A549 (cell line): Measurements from ENCODE around the gene PDE7B. TPM values are rescaled to one million over a fixed set of nuclear protein-coding genes. Genes with fewer than 3 reads are reported as not detected.
A peak's percentile ranks its signal among the peaks of the same experiment; 100 is the strongest.

Experiments
- ATAC-seq, 2 experiments: fragments of 200-7000 bp in 1 of 2; fragments of >200 bp in 1 of 2; cut with Nextera tagmentation in 1 of 2; cut with Tn5 transposase in 1 of 2; 3 replicates each; pipeline versions ENCODE4 v1.8.0 to v1.9.1; 2018 to 2020; ENCODE audit warnings: mild to moderate bottlenecking in 1 of 2, moderate library complexity in 1 of 2
- CTCF ChIA-PET: fragments of 300-600 bp; sonication (Branson Sonifier 250); formaldehyde crosslinking; extraction: SDS; loops from one replicate; lab custom pipeline; 2021; ENCODE audit warnings: antibody characterized with exemption, inconsistent platforms; lab: Yijun Ruan, JAX
- POLR2A ChIA-PET: fragments of 350-600 bp; formaldehyde crosslinking; extraction: SDS; loops from one replicate; lab custom pipeline; 2021; ENCODE audit warnings: antibody characterized with exemption, inconsistent platforms; lab: Yijun Ruan, JAX
- DNase-seq, 2 experiments: peaks; one replicate each; pipeline versions ENCODE4 v3.0.0 to v3.0.0-alpha.2; 2011 to 2016; ENCODE audit warnings: low read depth in 1 of 2, low spot score in 1 of 2
- FAIRE-seq: peaks from 2 replicates; lab custom pipeline; 2011; peaks lifted over from hg19 to GRCh38; lab: Jason Lieb, UNC
- H3K27ac ChIP-seq, 2 experiments: fragments of >200 bp; sonication (Bioruptor Twin); formaldehyde crosslinking; 3 replicates each; pipeline ENCODE4 v1.5.1; 2016 to 2017
- H3K4me1 ChIP-seq: fragments of >200 bp; sonication (Bioruptor Twin); formaldehyde crosslinking; 3 replicates; pipeline ENCODE4 v1.6.1; 2016
- H3K4me2 ChIP-seq: fragments of >200 bp; sonication (Bioruptor Twin); formaldehyde crosslinking; 3 replicates; pipeline ENCODE4 v1.6.1; 2016
- H3K4me3 ChIP-seq: fragments of >200 bp; sonication (Bioruptor Twin); formaldehyde crosslinking; 3 replicates; pipeline ENCODE4 v1.5.1; 2016
- H3K9me3 ChIP-seq: fragments of >200 bp; sonication (Bioruptor Twin); formaldehyde crosslinking; 3 replicates; pipeline ENCODE4 v1.6.1; 2016
- CEBPB ChIP-seq, 2 experiments: fragments of >200 bp in 1 of 2; sonication (Bioruptor Twin) in 1 of 2; formaldehyde crosslinking in 1 of 2; IDR thresholded peaks; 2 replicates each; pipeline ENCODE4 v1.6.1; 2012 to 2016
- EHF ChIP-seq: fragments of 250-450 bp; sonication (Bioruptor Pico); IDR thresholded peaks from 2 replicates; pipeline ENCODE4 v1.5.0; 2020; ENCODE audit warnings: mild to moderate bottlenecking
- FOSL2 ChIP-seq, 2 experiments: fragments of 450-650 bp in 1 of 2; fragments of >200 bp in 1 of 2; sonication (Bioruptor Twin) in 1 of 2; formaldehyde crosslinking; IDR thresholded peaks; 2 replicates each; pipeline versions ENCODE4 v1.5.0 to v1.6.1; 2016 to 2020; ENCODE audit warnings: mild to moderate bottlenecking in 1 of 2, moderate library complexity in 1 of 2
- GATA3 ChIP-seq: IDR thresholded peaks from 2 replicates; pipeline ENCODE4 v1.6.1; 2012; ENCODE audit warnings: borderline replicate concordance
- HOXB13 ChIP-seq: fragments of 250-450 bp; sonication (Bioruptor Pico); IDR thresholded peaks from 2 replicates; pipeline ENCODE4 v1.5.0; 2020; ENCODE audit warnings: low read depth, mild to moderate bottlenecking, moderate library complexity
- JUNB ChIP-seq: fragments of >200 bp; sonication (Bioruptor Twin); formaldehyde crosslinking; IDR thresholded peaks from 2 replicates; pipeline ENCODE4 v1.6.1; 2016
- KDM1A ChIP-seq: fragments of 200-600 bp; sonication (generic); IDR thresholded peaks from 2 replicates; pipeline ENCODE4 v1.6.1; 2016; ENCODE audit warnings: low read depth, mild to moderate bottlenecking
- KDM5A ChIP-seq: fragments of 200-600 bp; sonication (generic); IDR thresholded peaks from 2 replicates; pipeline ENCODE4 v1.6.1; 2016; ENCODE audit warnings: antibody characterized with exemption, mild to moderate bottlenecking
- MAZ ChIP-seq: fragments of 150-350 bp; IDR thresholded peaks from 2 replicates; pipeline ENCODE4 v1.6.1; 2014; ENCODE audit warnings: antibody characterized with exemption, low read depth, low read length, borderline replicate concordance
- MYC ChIP-seq: IDR thresholded peaks from 2 replicates; pipeline ENCODE4 v1.6.1; 2012; ENCODE audit warnings: mild to moderate bottlenecking, inconsistent platforms, low read length, improper control_type of control experiment, borderline replicate concordance
- NPAS2 ChIP-seq: fragments of 250-450 bp; sonication (Bioruptor Pico); IDR thresholded peaks from 2 replicates; pipeline ENCODE4 v1.8.0; 2022; ENCODE audit warnings: mild to moderate bottlenecking, moderate library complexity, borderline replicate concordance
- POLR2AphosphoS2 ChIP-seq: conservative IDR thresholded peaks from 2 replicates; pipeline ENCODE4 v1.6.1; 2012; ENCODE audit warnings: low read length, improper control_type of control experiment, inconsistent platforms
- ZSCAN20 ChIP-seq: fragments of 250-450 bp; sonication (Bioruptor Pico); IDR thresholded peaks from 2 replicates; pipeline ENCODE4 v1.8.0; 2022; ENCODE audit warnings: mild to moderate bottlenecking, moderate library complexity
- WGBS: methylation state at CpG from one replicate; pipeline ENCODE4 v1.1.6; 2017; ENCODE audit errors: missing lambda C conversion rate; 5-methylcytosine and 5-hydroxymethylcytosine counted together
- polyA plus RNA-seq, 4 experiments: library from polyadenylated mRNA; depleted of rRNA in 3 of 4; stranded (reverse); fragments of >200 nt; fragmentation: RNase III in 1 of 4; extraction: RNeasy Plus Mini Kit Qiagen cat#74134 plus additional on column Dnase treatment in 1 of 4; gene quantifications; 2 replicates in 3 of 4; 3 replicates in 1 of 4; pipeline ENCODE4 v1.2.3, GENCODE V29; 2011 to 2017
- TF ChIP-seq, protein P1 (sequence below): fragments of 200-600 bp; sonication (generic); IDR thresholded peaks from 2 replicates; pipeline ENCODE4 v1.6.1; 2016; ENCODE audit warnings: antibody characterized with exemption, mild to moderate bottlenecking, moderate library complexity
- TF ChIP-seq, protein P2 (sequence below): fragments of 250-450 bp; sonication (Bioruptor Pico); IDR thresholded peaks from 2 replicates; pipeline ENCODE4 v1.5.0; 2021; ENCODE audit warnings: mild to moderate bottlenecking, moderate library complexity, borderline replicate concordance

Gene PDE7B
- polyA plus RNA-seq, 2 of the 4 experiments (the other 2 are of a cell fraction) = 6.6 to 13.8 TPM

DNA sequence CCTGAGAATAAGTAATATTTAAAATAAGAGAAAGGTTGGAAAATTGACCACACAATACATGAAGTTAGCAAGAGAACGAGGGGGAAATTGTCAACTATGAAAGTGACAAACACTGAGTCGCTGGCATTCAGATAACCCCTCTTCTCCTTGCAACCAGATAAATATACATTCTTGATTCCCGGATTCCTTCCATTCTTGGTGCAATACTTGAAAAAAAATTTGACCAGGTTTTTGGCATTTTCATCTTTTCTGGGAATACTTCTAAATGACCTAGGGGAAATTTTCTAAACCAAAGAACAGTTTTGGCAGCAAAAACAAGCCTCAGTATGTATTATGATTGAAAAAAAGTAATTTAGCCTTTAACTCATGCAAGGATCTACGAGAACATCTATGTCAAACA, 164.0 kb downstream of the PDE7B start:
- Histone ChIP-seq H3K4me3 (peak overlapping the region; percentile 13; the same call in 2 of the 3 replicates), H3K4me2 (peak overlapping the region; percentile 79), H3K9me3 (no peaks in the 10 kb centered on the region), H3K4me1 (peaks cover 68% of the 10 kb centered on the region), H3K27ac (peak overlapping the region; percentile 91 to 92)
- CTCF ChIA-PET = interaction anchor here (0.9 to 1.5 kb wide), 3 partner anchors 15 to 480 kb away, joined by 3 to 4 read pairs (median 3); no protein-coding TSS in a partner anchor
- ATAC-seq (peak in 1 of 2 experiments; percentile 35; a peak in 3 of 6 replicates), DNase-seq (peak in 1 of 2 experiments; percentile 52), FAIRE-seq (no peak)
- POLR2A ChIA-PET = interaction anchor here (0.7 to 2.0 kb wide), 11 partner anchors 11 to 478 kb away, joined by 3 to 13 read pairs (median 3); partner anchors contain the start of gene PDE7B
- no peak for TF ChIP-seq MYC
- TF ChIP-seq JUNB = no peak
- TF ChIP-seq FOSL2 (IDR thresholded peaks at IDR 0.05) = no peak
- TF ChIP-seq FOSL2 (CRISPR knock-in tag; IDR thresholded peaks at IDR 0.05) = no peak
- TF ChIP-seq POLR2AphosphoS2 = no peak
- no peak for TF ChIP-seq CEBPB (IDR thresholded peaks at IDR 0.05)
- 10% methylated on average over 4 of the region's 4 CpGs for WGBS

DNA sequence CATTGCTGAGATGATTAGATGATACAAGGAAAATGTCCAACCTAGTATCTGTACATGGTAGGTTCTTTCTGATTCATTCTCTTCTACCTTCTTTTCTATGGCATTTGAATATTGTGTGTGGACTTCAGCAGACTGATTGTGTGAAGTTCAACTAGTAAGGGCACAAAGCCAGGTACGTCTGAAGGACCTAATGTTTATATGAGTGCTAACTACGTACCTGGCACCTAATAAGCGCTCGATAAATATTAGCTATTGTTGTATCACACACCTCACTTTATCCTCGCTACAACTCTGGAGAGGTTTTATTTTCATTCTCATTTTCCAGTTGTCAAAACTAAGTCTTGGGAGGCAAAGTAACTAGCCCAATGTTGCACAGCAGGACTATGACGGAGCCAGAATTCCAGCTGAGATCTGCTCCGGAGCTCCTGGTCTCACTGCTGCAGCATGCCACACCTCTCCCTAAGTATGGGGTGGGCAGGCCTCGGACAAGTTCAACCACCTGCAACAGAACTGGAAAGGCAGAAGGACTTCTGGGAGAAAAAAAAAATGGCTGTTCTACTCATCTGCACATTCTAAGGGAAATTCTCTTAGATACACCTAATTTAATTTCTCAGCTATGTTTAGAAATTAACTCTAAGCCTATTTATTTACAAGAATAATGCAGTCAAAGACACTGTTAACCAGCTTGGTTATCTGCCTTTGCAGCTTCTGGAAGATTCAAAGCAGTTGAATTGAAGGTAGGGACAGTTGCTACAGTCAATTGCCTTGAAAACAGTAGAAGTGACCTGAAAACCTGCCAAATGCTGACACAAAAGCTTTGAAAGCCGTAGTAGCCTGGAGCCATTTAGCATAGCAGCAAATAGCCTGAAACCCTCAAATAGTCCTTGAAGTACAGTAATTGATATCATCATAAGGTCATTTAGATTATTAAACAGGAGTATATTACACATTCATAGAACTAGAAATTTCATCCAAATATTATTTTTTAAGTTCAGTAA, 165.0 kb downstream of the PDE7B start:
- Histone ChIP-seq H3K27ac (peak overlapping the region; percentile 91 to 92), H3K9me3 (no peaks in the 10 kb centered on the region), H3K4me1 (peaks cover 58% of the 10 kb centered on the region), H3K4me2 (peak overlapping the region; percentile 79), H3K4me3 (no peak overlapping the region)
- ATAC-seq (0 out of 6 replicates have a peak, but pooled peaks of 1 of the 2 experiments have one; percentile 28), FAIRE-seq (no peak), DNase-seq (peak in 1 of 2 experiments; percentile 48)
- WGBS = 58% methylated on average over 7 of the region's 9 CpGs
- no peak for TF ChIP-seq EHF (CRISPR knock-in tag)
- 0 out of 2 replicates have a peak, but pooled peaks have one; percentile 24 for TF ChIP-seq HOXB13 (CRISPR knock-in tag)
- no peak for TF ChIP-seq POLR2AphosphoS2
- ChIA-PET CTCF (interaction anchor here (0.9 to 1.3 kb wide), 2 partner anchors 81 to 210 kb away, joined by 3 to 7 read pairs; no protein-coding TSS in a partner anchor), POLR2A (no interaction called here)

DNA sequence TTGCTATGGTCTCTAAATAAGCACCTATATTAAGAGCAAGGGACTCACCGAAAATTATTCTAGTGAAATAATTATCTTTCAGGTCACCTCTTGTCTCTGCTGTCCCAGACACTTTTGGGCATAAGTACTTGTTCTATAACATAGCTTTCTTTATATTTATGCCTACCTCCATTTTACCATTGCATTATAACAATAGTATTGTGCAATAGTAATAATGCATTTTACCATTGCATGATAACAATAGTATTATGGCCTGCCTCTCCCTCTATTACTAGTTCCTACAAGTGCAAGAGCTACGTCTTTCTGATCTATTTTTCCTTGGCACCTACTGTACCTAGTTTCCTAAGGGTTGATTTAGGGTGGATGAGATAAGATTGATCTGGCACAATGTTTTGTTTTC, 169.2 kb downstream of the PDE7B start:
- no peak for FAIRE-seq
- POLR2A ChIA-PET = no interaction called here

DNA sequence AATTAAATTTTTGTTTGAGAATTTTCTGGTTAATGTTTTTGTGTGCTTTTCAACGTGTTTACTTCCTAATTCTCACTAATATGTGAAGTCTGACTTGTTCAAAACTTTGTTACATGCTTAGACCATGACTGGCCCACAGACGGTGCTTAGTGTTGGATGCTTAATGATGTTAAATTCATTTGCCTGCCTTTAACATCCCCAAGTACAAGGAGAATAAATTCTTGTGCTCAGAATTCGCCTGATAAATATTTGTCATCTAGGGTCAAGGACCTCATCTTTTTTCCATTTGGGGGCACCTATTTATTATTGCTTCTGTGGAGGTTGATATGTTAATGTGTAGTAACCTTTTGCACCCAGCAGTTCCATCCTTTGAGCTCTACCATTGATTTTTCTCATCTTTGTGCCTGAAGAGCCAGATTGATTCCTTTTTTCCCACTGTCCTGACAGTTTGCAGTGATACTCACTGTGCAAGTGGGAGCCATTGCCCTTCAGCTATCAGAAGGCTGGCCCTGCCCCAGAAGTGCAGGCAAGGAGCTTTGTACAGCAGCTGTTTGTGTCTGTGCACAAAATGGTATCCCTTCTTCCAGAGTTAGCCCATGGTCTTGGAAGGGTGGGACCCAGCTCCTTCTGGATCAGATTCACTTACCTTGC, 170.8 kb downstream of the PDE7B start:
- WGBS = 70% methylated on average over 3 of the region's 3 CpGs
- Histone ChIP-seq H3K4me3 (no peak overlapping the region), H3K9me3 (no peaks in the 10 kb centered on the region), H3K4me1 (peaks cover 12% of the 10 kb centered on the region), H3K27ac (peak overlapping the region in 1 of 2 experiments; percentile 60; a peak in 3 of 6 replicates), H3K4me2 (no peak overlapping the region)
- DNase-seq (no peak), ATAC-seq (no peak), FAIRE-seq (no peak)
- ChIA-PET POLR2A (no interaction called here), CTCF (no interaction called here)
- no peak for TF ChIP-seq MAZ
- no peak for TF ChIP-seq KDM5A
- TF ChIP-seq ZSCAN20 (CRISPR knock-in tag) = no peak

More for the DNA sequence above, 169.2 kb downstream of the PDE7B start:
- DNase-seq = no peak
- TF ChIP-seq CEBPB (IDR thresholded peaks at IDR 0.05) (peak in 1 of 2 experiments; percentile 47; a peak in 1 of 4 replicates), GATA3 (no peak)
- H3K27ac ChIP-seq = peak overlapping the region in 1 of 2 experiments; percentile 37; a peak in 1 of 6 replicates
- H3K9me3 ChIP-seq = no peaks in the 10 kb centered on the region
- ATAC-seq = no peak
- no peak overlapping the region for H3K4me3 ChIP-seq
- 96% methylated on average over 2 of the region's 2 CpGs for WGBS
- H3K4me1 ChIP-seq = peaks cover 26% of the 10 kb centered on the region
- CTCF ChIA-PET = no interaction called here
- no peak overlapping the region for H3K4me2 ChIP-seq

DNA sequence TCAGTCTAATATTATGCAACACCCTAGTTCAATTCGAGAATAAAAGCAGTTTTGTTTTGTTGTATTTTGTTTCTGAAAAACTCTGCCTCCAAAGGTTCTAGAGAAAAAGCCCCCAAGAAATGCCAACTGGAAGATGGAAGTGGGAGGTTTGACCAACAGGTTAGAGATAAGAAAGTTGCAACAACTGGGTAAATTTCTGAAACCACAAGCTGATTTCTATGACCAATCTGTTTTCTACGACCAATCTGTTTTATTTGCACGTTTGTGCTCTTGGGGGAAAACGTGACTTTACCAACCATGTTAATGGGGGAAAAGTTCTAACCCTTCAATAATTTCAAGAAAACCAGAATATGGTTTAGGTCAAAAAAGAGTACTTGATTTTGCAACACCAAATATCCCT, 173.2 kb downstream of the PDE7B start:
- WGBS = 80% methylated on average over 4 of the region's 4 CpGs
- DNase-seq = no peak
- ChIA-PET POLR2A (no interaction called here), CTCF (no interaction called here)
- Histone ChIP-seq H3K4me2 (no peak overlapping the region), H3K9me3 (no peaks in the 10 kb centered on the region), H3K4me3 (no peak overlapping the region), H3K27ac (peak overlapping the region in 1 of 2 experiments; percentile 37; a peak in 2 of 6 replicates), H3K4me1 (peaks cover 21% of the 10 kb centered on the region; the same call in 2 of the 3 replicates)
- no peak for ATAC-seq
- FAIRE-seq = no peak
- TF ChIP-seq, protein P1, sequence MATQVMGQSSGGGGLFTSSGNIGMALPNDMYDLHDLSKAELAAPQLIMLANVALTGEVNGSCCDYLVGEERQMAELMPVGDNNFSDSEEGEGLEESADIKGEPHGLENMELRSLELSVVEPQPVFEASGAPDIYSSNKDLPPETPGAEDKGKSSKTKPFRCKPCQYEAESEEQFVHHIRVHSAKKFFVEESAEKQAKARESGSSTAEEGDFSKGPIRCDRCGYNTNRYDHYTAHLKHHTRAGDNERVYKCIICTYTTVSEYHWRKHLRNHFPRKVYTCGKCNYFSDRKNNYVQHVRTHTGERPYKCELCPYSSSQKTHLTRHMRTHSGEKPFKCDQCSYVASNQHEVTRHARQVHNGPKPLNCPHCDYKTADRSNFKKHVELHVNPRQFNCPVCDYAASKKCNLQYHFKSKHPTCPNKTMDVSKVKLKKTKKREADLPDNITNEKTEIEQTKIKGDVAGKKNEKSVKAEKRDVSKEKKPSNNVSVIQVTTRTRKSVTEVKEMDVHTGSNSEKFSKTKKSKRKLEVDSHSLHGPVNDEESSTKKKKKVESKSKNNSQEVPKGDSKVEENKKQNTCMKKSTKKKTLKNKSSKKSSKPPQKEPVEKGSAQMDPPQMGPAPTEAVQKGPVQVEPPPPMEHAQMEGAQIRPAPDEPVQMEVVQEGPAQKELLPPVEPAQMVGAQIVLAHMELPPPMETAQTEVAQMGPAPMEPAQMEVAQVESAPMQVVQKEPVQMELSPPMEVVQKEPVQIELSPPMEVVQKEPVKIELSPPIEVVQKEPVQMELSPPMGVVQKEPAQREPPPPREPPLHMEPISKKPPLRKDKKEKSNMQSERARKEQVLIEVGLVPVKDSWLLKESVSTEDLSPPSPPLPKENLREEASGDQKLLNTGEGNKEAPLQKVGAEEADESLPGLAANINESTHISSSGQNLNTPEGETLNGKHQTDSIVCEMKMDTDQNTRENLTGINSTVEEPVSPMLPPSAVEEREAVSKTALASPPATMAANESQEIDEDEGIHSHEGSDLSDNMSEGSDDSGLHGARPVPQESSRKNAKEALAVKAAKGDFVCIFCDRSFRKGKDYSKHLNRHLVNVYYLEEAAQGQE = no peak
- TF ChIP-seq KDM1A = no peak
- no peak for TF ChIP-seq NPAS2
- TF ChIP-seq, protein P2, sequence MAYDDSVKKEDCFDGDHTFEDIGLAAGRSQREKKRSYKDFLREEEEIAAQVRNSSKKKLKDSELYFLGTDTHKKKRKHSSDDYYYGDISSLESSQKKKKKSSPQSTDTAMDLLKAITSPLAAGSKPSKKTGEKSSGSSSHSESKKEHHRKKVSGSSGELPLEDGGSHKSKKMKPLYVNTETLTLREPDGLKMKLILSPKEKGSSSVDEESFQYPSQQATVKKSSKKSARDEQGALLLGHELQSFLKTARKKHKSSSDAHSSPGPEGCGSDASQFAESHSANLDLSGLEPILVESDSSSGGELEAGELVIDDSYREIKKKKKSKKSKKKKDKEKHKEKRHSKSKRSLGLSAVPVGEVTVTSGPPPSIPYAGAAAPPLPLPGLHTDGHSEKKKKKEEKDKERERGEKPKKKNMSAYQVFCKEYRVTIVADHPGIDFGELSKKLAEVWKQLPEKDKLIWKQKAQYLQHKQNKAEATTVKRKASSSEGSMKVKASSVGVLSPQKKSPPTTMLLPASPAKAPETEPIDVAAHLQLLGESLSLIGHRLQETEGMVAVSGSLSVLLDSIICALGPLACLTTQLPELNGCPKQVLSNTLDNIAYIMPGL (CRISPR knock-in tag) = no peak
